SU-DHL-6 (cell line): ENCODE data around the gene UHRF2.

Source experiments
- H2AFZ ChIP-seq: fragments of 200-600 bp; sonication (generic); 2 replicates; pipeline ENCODE4 v1.6.1; 2014; ENCODE audit warnings: low read depth, mild to moderate bottlenecking, moderate library complexity, mixed read lengths, antibody characterized with exemption, low read length; ENCODE audit not compliant: severe bottlenecking
- H3F3A ChIP-seq: fragments of 200-600 bp; shearing (Covaris generic); 2 replicates; pipeline ENCODE4 v1.6.0; 2016; ENCODE audit warnings: antibody characterized with exemption, mild to moderate bottlenecking; ENCODE audit not compliant: insufficient read depth
- H3K27ac ChIP-seq: fragments of 200-600 bp; sonication (generic); 2 replicates; pipeline ENCODE4 v1.5.1; 2016; ENCODE audit warnings: low read depth, mild to moderate bottlenecking, low read length, moderate library complexity, mixed read lengths
- H3K27me3 ChIP-seq: fragments of 200-600 bp; sonication (generic), shearing (Covaris generic); 2 replicates; pipeline ENCODE4 v1.6.0; 2014; ENCODE audit warnings: mild to moderate bottlenecking, low read length
- H3K36me3 ChIP-seq: fragments of 200-600 bp; sonication (generic); 2 replicates; pipeline ENCODE4 v1.6.1; 2014; ENCODE audit warnings: mild to moderate bottlenecking, low read length, mixed read lengths
- H3K4me2 ChIP-seq: fragments of 300-600, 200-600 bp; shearing (Covaris generic), sonication (generic); 2 replicates; pipeline ENCODE4 v1.6.0; 2014; ENCODE audit warnings: low read length, low read depth, mild to moderate bottlenecking; ENCODE audit not compliant: poor library complexity, severe bottlenecking
- H3K4me3 ChIP-seq: fragments of 200-600 bp; sonication (generic); 2 replicates; pipeline ENCODE4 v1.5.1; 2014; ENCODE audit warnings: antibody characterized with exemption, low read length, mild to moderate bottlenecking, mixed read lengths; ENCODE audit not compliant: insufficient read depth, poor library complexity, severe bottlenecking
- H3K79me2 ChIP-seq: fragments of 200-600 bp; sonication (generic); 2 replicates; pipeline ENCODE4 v1.6.1; 2014; ENCODE audit warnings: mild to moderate bottlenecking, low read length, moderate library complexity; ENCODE audit not compliant: insufficient read depth
- H3K9ac ChIP-seq: fragments of 200-600 bp; sonication (generic); 2 replicates; pipeline ENCODE4 v1.7.0; 2014; ENCODE audit warnings: mild to moderate bottlenecking, low read length
- H3K9me2 ChIP-seq: fragments of 200-600 bp; sonication (generic); replicated peaks from 2 replicates; pipeline ENCODE4 v1.6.1; 2014; ENCODE audit warnings: low read length; ENCODE audit not compliant: insufficient read depth
- H3K9me3 ChIP-seq: fragments of 200-600 bp; sonication (generic); 2 replicates; pipeline ENCODE4 v1.6.1; 2014; ENCODE audit warnings: low read length, mixed read lengths; ENCODE audit not compliant: insufficient read depth
- H4K20me1 ChIP-seq: fragments of 200-600 bp; sonication (generic); 2 replicates; pipeline ENCODE4 v1.6.1; 2014; ENCODE audit warnings: low read depth, mild to moderate bottlenecking, antibody characterized with exemption, low read length, moderate library complexity, mixed read lengths
- EZH2phosphoT487 ChIP-seq: fragments of 200-600 bp; sonication (generic), shearing (Covaris generic); conservative IDR thresholded peaks from 2 replicates; pipeline ENCODE4 v1.6.1; 2018; ENCODE audit warnings: mild to moderate bottlenecking, antibody characterized with exemption, low read length, moderate library complexity, mixed read lengths
- TF ChIP-seq, protein P1 (sequence below): fragments of 200-600 bp; sonication (generic); IDR thresholded peaks from one replicate; pipeline ENCODE4 v1.5.1; 2017; ENCODE audit warnings: antibody characterized with exemption, mild to moderate bottlenecking, low read length, moderate library complexity; ENCODE audit not compliant: insufficient read depth, poor library complexity, severe bottlenecking

Gene UHRF2

DNA sequence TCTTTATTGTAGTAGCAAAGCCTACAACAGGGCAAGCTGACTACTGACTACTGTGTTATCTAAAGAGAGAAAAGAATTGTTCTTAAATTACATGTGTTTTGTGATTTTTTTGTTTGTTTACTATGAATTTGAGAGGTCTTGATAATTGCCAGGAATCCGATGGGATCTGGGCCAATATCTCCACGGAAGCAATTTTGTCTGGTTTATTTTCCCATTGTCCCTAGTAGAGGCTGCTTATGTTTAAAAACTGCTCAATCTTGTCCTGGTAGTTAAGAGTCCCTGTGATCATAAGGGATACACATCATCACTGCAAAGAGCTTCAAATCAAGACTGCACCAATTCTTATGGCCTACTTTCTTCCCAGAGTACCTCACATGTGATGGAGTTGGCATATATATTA, 138.1 kb downstream of the UHRF2 start:
- H3K27me3 ChIP-seq = no peaks in the 10 kb centered on the region
- no peak overlapping the region for H3K9ac ChIP-seq
- TF ChIP-seq EZH2phosphoT487 = no peak
- TF ChIP-seq, protein P1, sequence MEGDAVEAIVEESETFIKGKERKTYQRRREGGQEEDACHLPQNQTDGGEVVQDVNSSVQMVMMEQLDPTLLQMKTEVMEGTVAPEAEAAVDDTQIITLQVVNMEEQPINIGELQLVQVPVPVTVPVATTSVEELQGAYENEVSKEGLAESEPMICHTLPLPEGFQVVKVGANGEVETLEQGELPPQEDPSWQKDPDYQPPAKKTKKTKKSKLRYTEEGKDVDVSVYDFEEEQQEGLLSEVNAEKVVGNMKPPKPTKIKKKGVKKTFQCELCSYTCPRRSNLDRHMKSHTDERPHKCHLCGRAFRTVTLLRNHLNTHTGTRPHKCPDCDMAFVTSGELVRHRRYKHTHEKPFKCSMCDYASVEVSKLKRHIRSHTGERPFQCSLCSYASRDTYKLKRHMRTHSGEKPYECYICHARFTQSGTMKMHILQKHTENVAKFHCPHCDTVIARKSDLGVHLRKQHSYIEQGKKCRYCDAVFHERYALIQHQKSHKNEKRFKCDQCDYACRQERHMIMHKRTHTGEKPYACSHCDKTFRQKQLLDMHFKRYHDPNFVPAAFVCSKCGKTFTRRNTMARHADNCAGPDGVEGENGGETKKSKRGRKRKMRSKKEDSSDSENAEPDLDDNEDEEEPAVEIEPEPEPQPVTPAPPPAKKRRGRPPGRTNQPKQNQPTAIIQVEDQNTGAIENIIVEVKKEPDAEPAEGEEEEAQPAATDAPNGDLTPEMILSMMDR = no peak
- no peak overlapping the region for H3K4me2 ChIP-seq
- H2AFZ ChIP-seq = no peak overlapping the region
- no peak overlapping the region for H3K27ac ChIP-seq
- no peaks in the 10 kb centered on the region for H3K79me2 ChIP-seq
- H3K9me2 ChIP-seq = no peaks in the 10 kb centered on the region
- no peak overlapping the region for H3K4me3 ChIP-seq
- H3K36me3 ChIP-seq = no peaks in the 10 kb centered on the region
- H4K20me1 ChIP-seq = no peaks in the 10 kb centered on the region
- no peaks in the 10 kb centered on the region for H3F3A ChIP-seq
- H3K9me3 ChIP-seq = no peaks in the 10 kb centered on the region

DNA sequence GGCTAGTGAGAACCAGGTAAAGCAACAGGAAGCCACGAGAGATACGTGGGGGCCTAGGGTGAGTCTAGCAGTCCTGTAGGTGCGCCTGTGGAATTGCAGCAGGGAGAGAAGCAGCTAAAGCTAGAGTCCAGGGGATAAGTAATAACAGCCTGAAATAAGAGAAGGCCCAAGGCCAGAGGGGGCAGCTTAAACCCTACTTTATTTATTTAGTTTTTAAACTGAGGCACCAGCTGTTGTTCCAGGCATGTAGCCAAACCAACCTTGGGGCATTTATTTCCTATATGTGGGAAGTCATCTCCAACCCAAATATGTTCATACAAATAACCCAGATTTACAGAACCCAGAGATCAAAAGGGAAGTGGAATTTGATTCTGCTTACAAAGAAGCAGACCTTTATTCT, 139.0 kb downstream of the UHRF2 start:
- H4K20me1 ChIP-seq = no peaks in the 10 kb centered on the region
- no peak for TF ChIP-seq EZH2phosphoT487
- no peak overlapping the region for H3K4me3 ChIP-seq
- no peak overlapping the region for H3K9ac ChIP-seq
- H3K36me3 ChIP-seq = no peaks in the 10 kb centered on the region
- no peaks in the 10 kb centered on the region for H3K9me2 ChIP-seq
- no peaks in the 10 kb centered on the region for H3K79me2 ChIP-seq
- no peaks in the 10 kb centered on the region for H3F3A ChIP-seq
- no peak overlapping the region for H3K4me2 ChIP-seq
- H3K9me3 ChIP-seq = no peaks in the 10 kb centered on the region
- no peak overlapping the region for H2AFZ ChIP-seq
- H3K27me3 ChIP-seq = no peaks in the 10 kb centered on the region
- no peak overlapping the region for H3K27ac ChIP-seq

DNA sequence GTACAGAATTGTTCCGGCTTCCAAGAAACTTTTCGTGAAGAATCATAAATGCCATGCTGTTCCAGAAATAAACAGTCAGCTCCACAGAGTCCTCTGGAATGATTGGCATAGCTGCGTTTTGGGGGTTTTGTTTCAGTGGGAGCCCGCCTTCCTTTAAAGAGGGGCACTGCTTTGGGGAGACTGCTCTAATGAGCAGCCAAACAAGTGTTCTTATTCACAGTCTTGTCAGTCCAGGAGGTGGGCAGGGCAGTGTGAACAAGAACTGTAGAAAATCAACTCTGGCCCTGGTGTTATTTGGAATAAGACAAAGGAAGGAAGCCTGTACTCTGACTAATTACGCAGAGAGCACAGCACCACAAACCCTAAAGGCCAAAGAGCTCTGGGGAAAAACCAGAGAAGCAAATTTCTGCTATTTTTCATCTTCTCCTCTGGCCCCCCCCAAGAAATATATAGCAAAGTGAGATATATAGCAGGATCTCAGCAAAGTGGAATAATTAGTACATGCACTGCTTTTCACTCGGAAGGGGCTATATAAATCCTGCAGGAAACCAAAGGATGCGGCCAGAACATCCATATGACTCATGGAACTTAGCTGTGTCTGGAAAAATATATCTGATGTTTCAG, 139.6 kb downstream of the UHRF2 start:
- H3K9ac ChIP-seq = no peak overlapping the region
- no peak overlapping the region for H3K4me2 ChIP-seq

DNA sequence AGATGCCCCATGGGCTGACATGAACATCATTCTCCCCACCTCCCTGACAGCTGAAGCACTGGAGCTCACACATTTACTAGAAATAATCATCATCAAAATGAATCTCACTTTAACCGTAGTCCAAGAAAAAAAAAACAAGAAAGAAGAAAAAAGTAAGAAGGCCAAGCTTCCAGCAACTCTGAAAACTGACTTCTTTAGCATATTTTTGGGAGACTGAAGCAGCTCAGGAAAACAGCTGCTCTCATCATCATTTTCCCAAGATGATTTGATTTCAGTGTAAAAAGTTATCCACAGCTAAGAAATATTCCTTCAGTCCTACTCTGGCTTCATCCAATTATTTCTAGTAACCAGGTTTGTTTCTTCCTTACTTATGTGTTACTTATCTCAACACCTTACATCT, 140.9 kb downstream of the UHRF2 start:
- H3K4me3 ChIP-seq = no peak overlapping the region
- H3K79me2 ChIP-seq = no peaks in the 10 kb centered on the region
- no peaks in the 10 kb centered on the region for H3K9me2 ChIP-seq
- H2AFZ ChIP-seq = no peak overlapping the region
- H3K27me3 ChIP-seq = no peaks in the 10 kb centered on the region
- H3K4me2 ChIP-seq = no peak overlapping the region
- H3K9ac ChIP-seq = no peak overlapping the region
- no peaks in the 10 kb centered on the region for H4K20me1 ChIP-seq
- no peak overlapping the region for H3K27ac ChIP-seq
- no peaks in the 10 kb centered on the region for H3K36me3 ChIP-seq
- H3F3A ChIP-seq = no peaks in the 10 kb centered on the region
- no peak for TF ChIP-seq EZH2phosphoT487
- TF ChIP-seq, protein P1 = no peak
- H3K9me3 ChIP-seq = no peaks in the 10 kb centered on the region

More for the DNA sequence above, 139.6 kb downstream of the UHRF2 start:
- TF ChIP-seq, protein P1 = no peak
- no peak for TF ChIP-seq EZH2phosphoT487
- H3F3A ChIP-seq = no peaks in the 10 kb centered on the region
- no peaks in the 10 kb centered on the region for H4K20me1 ChIP-seq
- H3K27me3 ChIP-seq = no peaks in the 10 kb centered on the region
- no peak overlapping the region for H3K27ac ChIP-seq
- no peak overlapping the region for H2AFZ ChIP-seq
- H3K79me2 ChIP-seq = no peaks in the 10 kb centered on the region
- no peaks in the 10 kb centered on the region for H3K9me3 ChIP-seq
- no peaks in the 10 kb centered on the region for H3K36me3 ChIP-seq
- no peaks in the 10 kb centered on the region for H3K9me2 ChIP-seq
- no peak overlapping the region for H3K4me3 ChIP-seq
